ENCODE data around the gene RBM17.
"Not testable (repeated sequence)": the region's sequence is repeated elsewhere in the genome, so short reads cannot be mapped to it uniquely, and the experiment has no call there.

RBM17 gene

DNA sequence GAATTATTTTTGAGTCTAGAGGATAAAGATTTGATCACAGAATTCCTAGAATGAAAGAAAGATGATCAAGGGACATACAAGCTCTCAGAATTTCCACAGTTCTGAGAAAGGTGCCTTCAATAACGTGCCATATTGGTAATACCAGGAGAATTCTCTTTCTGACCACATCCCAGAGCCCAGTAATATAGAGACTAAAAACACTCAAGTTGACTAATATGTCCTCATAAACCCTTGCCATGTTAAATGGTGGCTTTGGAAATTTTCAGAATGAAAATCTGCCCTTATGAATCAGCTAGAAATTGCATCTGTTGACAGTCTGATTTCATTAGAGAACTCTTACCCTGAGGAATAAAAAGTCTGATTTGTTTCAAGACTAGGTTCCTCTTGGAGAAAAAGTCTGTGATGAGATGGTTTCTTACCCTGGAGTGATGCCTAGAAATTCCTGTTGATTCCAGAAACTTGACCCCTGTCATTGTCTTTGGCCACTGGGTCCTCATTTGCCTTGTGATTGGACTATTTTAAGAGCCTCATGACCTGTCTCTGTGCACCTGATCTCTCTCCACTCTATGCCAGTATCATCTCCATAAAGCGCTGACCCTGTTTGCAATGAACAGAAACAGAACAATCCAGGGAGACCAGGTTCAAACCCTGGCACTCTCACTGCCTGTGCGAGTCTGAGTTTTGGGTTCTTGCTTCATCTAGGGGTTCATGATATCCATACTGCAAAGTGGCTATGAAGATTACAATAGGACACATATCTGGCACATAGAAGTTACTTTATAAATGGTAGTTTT is 30.0 kb upstream of the RBM17 start:
- no peak for DNase-seq

DNA sequence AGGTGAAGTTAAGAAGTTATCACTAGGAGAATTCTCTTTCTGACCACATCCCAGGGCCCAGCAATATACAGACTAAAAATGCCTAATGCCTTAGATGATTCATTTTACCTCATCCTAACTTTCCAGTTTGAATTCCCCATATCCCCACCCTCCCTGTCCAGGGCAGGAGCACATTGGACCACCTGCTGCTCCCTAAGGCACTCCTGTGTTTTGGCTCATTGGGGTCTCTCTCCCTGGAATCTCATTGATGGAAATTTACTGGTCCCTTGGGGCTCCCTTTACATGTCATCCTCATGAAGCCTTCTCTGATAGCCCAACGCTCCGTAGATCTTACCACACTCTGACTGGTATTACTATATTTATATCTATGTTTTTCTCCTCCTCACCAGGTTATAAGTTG is 29.3 kb upstream of the RBM17 start:
- DNase-seq: no peak

DNA sequence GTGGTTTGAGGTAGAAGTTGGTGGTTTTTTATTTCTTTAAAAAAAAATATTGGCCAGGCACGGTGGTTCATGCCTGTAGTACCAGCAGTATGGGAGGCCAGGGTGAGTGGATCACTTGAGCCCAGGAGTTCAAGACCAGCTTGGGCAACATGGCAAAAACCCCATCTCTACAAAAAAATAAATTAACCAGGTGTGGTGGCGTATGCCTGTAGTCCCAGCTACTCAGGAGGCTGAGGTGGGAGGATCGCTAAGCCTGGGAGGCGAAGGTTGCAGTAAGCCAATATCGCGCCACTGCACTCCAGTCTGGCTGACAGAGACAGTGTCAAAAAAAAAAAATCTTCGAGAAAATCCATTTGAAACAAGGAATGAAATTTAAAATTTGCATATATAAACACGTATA is 27.8 kb upstream of the RBM17 start:
- DNase-seq: no peak

DNA sequence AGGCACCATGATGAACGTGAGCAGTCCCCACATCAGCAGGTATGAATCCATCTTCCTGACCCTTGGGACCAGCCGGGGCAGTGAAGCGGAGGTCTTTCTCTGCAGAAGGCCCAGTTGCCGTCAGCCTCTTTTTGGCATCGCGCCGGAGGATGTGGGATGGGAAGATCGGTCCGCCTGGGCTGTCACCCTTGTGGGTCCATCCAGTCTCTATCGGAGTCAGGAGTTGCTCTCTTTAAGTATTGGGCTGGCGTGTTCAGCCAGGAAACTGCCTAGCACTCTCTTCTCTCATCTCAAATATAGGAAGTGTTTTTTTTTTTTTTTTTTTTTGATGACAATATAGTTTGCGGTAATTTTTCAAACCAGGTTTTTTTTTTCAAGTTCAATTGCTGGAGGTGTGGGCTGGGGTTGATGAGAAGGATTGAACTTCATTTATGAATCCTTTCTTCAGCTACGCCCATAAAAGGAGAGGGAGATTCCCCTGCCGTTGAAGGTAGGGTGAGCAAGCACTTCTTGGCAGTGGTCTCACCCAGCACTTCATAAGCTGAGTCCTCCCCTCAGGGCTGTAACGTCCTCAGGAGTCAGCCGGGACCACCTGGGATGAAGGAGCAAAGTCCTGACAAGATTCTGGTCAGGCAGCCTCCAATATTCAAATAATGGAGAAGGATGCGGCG is 26.6 kb upstream of the RBM17 start, which contains the start of gene IL2RA:
IL2RA (minus strand) TSS at position 267 of the 671 bp plus-strand sequence; CDS start at position 51, 216 bp downstream.
- DNase-seq: peak; percentile 46

DNA sequence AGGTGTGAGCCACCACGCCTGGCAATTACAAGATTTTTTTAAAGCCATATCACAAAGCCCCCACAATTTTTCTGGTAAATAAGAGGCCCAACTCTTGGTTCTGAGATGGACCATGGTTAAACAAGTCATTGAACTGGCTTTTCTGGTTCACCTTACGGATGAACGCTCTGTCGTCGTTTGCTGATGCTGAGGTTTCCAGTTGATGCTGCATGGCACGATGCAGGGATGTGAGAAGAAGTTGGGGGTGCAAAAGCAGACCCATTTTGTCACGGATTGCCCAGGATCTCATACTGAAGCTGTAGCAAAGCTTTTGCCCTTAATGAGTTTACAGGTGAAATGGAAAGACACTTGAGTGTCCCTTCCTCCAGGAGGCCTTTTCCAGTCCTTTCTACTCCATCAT is 24.7 kb upstream of the RBM17 start:
- DNase-seq: no peak

DNA sequence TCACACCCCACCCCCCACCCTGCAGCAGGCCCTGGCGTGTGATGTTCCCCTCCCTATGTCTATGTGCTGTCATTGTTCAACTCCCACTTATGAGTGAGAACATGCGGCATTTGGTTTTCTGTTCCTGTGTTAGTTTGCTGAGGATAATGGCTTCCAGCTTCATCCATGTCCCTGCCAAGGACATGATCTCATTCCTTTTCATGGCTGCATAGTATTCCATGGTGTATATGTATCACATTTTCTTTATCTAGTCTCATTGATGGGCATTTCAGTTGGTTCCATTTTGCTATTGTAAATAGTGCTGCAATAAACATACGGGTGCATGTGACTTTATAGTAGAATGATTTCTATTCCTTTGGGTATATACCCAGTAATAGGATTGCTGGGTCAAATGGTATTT is 24.1 kb upstream of the RBM17 start:
- not testable (repeated sequence) for DNase-seq

DNA sequence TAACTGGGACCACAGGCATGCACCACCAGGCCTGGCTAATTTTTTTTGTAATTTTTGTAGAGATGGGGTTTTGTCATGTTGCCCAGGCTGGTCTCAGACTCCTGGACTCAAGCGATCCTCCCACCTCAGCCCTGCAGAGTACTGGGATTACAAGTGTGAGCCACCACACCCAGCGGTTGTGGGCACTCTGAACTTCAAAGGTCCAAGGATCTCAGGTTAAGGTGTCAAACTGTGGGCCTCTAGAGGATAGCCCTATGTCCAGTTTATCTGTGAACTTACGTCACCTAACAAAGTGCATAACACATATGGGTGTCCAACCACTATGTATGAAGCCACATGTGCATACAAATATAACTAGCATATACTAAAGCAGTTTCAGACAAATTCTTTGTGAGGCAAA is 23.4 kb upstream of the RBM17 start:
- DNase-seq: no peak

DNA sequence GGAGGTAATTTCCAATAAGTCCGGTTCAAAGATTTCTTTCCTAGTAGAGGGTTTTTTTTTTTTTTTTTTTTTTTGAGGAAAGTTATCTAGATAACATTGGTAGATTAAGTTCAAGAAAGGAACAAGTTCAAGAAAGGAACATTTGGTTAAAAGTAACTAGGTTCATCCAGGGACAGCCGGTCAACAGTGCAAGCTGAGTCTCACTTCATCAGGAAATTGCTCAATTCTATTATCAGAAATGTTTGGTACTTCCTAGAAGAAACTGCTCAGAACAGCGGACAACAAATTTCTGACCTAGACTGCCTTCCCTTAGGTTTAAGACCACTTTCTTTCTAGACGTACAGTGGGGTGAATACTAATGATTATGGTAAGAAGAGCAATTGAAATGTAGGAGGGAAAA is 23.0 kb upstream of the RBM17 start:
- DNase-seq: no peak

DNA sequence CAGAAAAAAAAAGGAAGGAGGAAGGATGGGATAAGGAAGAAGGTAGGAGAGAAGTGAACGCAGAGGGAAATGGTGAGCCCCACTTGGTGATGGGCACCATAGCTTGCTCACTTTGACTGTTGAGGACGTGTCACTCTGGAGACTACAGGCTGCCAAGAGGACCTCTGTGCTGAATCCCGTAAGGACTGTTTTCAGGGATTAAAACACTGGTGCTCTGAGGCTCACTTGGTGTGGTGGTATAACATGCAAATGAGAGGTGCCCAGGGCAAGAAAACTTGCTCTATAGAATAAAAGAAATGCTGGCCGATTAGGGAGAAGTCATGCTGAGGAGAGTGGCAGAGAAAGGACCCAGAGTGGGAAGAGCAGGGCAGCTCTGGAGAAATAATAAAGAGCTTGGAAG is 21.4 kb upstream of the RBM17 start:
- DNase-seq: no peak

DNA sequence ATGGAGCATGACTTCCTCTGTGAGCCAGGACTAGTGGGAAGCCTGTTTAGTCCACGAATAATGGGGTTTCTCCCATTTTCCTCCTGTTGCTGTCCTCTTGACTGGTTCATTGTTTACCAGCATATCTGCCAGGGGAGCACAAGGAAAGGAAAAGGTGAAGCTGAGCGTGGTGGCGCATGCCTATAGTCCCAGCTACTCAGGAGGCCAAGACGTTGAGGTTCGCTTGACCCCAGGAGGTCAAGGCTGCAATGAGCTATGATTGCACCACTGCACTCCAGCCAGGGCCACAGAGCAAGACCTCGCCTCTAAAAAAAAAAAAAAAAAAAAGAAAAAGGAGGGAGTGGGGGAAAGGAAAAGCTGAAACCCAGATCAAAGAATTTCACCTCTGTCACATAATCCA is 20.8 kb upstream of the RBM17 start:
- no peak for DNase-seq

DNA sequence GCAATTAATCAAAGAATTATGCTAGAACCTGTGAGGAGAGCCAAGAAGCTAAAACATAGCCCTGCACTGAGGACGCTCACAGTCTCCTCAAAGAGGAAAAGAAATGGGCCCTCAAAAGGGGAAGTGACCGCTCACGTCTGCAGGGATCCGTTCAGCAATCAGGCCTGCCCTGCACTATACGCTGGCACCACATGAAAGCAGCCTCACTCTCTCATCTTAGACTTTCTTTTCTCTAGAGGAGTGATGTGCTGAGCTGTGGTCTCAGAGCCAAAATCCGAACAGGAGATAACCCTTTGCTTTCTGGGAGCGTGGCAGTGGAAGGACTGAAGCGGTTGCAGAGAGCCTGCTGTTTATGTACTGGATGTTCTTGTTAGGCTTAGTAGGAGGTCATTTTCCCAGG is 20.4 kb upstream of the RBM17 start:
- peak; percentile 54 for DNase-seq

DNA sequence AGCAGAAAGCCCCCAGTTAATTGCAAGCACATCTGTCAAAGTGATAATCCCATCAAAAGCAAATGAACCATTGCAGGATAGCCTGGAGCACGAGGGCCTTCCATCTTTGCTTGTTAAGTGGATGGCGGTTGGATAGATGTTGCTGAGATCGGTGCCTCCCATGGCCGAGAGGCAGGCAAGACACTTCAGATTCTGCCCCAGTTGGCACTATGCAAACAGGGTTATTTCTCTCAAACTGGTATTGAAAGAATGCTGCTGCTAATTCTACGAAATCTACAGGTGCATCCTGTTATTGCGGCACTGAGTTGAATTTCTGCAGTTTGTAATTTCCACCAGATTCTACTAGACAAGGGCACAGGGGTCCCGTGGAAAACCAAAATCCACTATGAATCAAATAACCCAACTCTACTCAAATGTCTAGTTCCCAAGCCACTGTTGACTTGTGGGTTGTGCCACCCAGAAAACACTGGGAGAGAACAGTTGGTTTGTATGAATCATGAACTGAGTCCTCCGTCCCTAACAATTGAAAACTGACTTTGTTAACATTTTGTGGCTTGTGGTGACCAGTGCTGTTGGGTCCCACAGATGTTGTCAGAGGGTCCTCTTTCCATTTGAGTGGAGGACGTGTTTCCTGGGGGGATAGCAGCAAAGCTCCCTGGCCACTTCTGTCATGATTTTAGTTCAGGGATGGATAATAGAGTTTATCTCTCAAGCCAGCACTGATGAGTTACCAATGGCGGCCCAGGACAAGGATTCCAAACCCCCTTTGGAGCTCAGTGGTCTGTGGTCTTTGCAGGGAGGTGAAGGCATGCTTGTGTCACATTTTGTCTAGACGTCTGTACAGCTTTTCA is 19.5 kb upstream of the RBM17 start:
- no peak for DNase-seq

DNA sequence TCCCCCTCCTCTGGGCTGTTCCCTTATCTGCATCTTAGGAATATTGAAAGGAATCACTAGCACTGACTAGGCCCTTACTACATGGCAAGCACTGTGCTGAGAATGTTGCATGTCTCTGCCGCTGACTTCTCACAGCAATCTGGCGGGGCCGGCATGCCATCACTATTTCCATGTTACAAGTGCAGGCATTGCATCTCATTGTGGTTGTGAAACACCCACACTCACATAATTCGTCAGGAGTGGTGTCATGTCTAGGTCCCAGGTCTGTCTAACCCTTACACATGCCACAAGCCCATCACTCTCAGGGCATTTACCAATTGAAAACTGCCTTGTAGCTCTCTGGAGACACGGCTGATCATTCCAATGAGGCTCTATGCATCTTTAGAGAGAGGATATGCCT is 18.2 kb upstream of the RBM17 start:
- peak; percentile 29 for DNase-seq

DNA sequence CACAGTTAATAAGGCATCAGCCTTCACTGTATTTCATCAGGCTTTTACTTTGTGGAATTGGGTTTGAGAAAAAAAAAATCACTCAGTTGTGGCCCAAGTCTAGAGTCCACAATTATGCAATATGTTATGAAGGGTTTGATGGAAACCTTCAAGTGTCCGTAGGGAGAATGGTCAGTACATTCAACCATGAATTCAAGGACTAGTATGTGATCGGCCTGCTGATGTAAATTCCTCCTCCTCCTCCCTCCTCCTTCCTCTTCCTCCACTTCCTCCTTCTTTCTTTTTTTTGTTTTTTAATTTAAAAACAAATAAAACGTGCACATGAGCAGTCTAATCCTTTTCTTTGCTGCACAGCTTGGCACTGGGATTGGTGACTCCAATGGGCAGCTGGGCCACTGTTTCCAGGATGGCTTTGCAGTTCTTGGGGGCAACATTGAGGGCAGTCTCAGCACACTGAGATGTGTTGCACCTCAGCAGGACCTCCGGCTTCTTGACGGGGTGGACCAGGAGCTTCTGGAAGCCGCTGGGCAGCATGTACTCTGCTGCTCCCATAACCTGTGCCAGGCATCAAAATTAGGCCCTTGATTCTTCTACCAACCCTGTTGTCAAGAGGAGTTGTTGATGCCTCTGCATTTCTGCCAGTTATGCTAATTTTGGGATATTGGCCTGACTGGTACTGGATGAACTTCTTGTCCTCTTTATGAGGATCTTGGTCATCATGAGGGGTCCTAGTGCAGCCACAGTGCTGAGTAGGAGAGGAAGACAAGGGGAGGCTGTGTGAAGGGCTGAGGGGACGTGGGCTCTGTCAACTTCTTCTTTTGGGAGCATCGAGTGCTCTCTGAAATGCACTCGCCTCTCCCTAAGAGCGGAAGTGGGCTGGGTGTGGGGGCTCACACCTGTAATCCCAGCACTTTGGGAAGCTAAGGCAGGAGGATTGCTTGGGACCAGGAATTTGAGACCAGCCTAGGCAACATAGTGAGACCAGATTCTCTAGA is 17.4 kb upstream of the RBM17 start:
- DNase-seq: no peak

DNA sequence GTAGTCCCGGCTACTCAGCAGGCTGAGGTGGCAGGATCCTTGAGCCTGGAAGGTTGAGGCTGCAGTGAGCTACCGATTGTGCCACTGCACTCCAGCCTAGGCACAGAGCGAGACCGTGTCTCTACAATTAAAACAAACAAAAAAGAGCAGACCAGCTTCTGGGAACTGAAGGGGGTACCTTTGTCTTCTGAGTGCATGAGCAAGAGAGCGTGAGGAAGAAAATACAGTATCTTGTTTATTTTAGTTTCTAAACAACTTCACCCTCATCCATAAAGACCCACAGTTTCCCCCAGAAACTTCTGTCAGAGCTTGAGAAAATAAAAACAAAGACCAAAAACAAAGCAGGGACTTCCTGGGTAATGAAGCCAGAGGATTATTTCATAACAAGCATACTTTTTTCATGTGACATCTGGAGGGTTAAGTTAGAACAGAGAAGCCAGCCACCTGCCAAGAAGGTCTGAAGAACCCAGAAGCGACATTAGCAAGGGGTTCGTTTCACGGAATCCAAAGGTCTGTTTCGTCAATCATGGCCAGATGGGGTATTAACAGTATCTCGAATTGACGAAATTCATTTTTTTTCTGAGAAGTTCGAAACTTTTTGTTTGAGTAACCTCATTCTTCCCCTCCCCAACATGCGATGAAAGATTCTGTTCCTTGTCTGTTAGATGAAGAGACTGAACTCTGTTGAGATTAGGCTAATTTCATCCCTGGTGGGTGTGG is 16.5 kb upstream of the RBM17 start:
- DNase-seq: no peak

DNA sequence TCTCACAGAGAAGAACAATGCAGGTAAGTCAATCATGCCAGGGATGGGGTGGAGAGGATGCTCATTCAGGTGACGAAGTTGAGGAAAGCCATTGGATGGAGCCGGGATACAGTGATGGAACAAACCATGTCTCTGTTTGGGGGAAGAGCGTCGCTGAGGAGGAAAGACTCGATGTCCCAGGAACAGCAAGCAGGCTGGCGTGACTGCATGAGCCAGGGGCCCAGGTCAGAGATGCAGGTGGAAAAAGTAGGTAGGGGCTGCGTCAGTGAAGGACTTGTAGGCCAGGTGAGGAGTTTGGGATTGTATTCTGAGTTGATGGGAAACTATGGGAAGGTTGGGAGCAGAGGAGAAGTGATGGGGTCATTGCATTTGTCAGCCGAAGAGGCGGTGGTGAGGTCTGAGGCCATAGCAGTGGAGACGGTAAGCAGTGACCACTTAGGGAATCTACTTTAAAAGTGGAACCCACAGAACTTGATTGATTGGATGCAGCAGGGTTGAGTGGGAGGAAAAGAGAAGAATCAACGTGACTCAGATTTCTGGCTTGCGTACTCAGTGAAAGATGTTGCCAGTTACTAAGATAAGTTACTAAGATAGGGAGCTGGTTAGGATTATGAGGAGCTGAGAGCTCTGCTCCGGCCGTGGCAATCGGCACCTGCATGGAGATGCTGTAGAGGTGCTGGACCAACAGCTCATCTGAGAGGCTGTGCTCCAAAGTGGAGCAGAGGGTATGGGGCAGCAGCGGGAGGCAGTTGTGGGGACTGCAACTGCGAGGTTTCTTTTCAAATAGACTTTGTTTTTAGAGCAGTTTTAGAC is 14.1 kb upstream of the RBM17 start:
- no peak for DNase-seq

DNA sequence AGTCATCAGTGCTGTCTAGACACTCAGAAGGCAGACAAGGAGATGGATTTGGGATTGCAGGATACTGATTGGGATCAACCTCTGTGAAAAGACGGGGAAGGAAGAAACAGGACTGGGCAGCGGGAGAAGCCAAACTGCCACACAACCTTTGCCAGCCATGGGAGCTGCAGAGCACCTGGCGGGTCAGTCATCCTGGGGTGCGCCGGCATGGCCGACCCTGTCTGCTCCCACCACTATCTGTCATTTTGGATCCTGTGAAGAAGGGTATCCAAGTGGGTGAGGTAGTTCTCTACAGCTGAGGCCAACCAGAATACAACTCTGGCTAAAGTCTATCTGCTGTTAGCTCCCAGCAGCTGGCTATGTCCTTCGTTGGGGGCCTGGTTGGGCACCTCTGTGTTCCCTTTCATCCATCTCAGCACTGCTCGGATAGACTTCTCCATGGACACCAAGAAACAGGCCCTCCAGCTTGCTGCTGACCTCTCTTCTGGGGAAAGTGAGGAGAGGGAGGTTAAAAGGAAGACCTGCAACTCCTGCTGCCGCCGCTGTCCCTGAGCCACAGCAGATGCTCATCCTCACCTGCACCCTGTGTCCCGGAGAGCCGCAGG is 11.7 kb upstream of the RBM17 start:
- DNase-seq: no peak

DNA sequence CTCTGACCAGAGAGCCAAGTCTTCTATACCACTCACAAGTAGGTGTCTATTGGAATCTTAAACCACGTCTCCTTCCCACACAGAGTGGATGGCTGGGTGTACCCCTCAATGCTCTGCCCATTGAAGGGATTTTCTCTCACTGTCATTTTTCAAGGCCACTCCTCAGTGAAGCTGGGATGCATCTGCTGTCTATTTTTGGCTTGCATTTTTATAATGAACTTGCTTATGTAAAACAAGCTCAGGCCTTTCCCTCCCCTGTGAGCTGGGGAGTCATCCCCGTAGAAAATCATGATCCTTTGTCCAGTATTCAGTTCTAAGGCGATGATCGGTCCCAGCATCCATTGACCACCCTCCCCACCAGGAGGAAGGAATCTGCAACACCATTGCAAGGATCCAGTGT is 9.8 kb upstream of the RBM17 start:
- no peak for DNase-seq

DNA sequence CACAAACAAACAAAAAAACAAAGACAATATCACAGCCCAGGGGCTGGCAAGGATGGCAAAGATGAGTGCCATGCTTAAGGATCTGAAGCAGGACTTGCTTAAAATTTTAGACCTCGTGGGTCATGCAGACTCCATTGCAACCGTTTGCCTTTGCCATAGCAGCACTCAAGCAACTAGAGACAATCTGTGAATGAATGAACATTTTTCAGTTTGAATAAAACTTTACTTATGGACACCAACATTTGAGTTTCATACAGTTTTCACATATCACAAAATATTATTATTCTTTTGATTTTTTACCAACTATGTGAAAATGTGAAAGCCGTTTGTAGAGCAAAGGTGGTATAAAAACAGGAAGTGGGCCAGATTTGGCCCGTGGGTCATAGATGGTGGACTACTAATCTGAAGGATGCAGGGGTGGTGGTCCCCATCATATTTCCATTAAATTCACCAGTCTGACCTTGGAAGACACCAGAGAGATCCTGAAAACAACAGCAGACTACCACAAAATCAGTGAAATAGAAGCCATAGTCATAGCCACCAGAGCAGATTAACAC is 8.3 kb upstream of the RBM17 start:
- DNase-seq: no peak
